ENCODE results near the gene CALHM3. TPM values are rescaled to one million over a fixed set of nuclear protein-coding genes. Genes with fewer than 3 reads are reported as not detected.

CALHM3 gene
- polyA plus RNA-seq, 1 donor (not counting 4 experiments of a cell fraction or from before 2014, with no cell fraction given) = not detected

GRCh38 chr10:103443475-103444185 is 35.4 kb downstream of the CALHM3 start:
- Histone ChIP-seq H3K9me1 (ENCODE audit: control insufficient read depth, extremely low read depth, insufficient read depth, low read length) (no peaks in the 10 kb centered on the region), H3K79me2 (ENCODE audit: control insufficient read depth, insufficient read depth, low read length) (no peaks in the 10 kb centered on the region), H3K4me3 (ENCODE audit: control insufficient read depth in 2 of 3, extremely low read depth in 1 of 3, insufficient read depth in 2 of 3, low read depth in 1 of 3, low read length in 3 of 3) (no peak overlapping the region), H2AFZ (ENCODE audit: control insufficient read depth, low read length) (no peak overlapping the region), H4K20me1 (ENCODE audit: control insufficient read depth, extremely low read depth, insufficient read depth, low read length) (no peaks in the 10 kb centered on the region), H3K9me3 (ENCODE audit: control insufficient read depth, low read depth, low read length) (no peaks in the 10 kb centered on the region), H3K4me1 (ENCODE audit: control insufficient read depth, extremely low read depth, insufficient read depth, low read length) (no peaks in the 10 kb centered on the region), H3K36me3 (ENCODE audit: control insufficient read depth in 2 of 2, extremely low read depth in 1 of 2, insufficient read depth in 2 of 2, low read length in 2 of 2) (peaks cover 64 to 68% of the 10 kb centered on the region in 2 experiments), H3K9ac (ENCODE audit: control insufficient read depth, extremely low read depth, insufficient read depth, low read length) (no peak overlapping the region), H3K4me2 (ENCODE audit: control insufficient read depth, extremely low read depth, insufficient read depth, low read depth, low read length) (no peak overlapping the region), H3K27me3 (ENCODE audit: control insufficient read depth, extremely low read depth, insufficient read depth, low read length) (no peaks in the 10 kb centered on the region), H3K27ac (ENCODE audit: control insufficient read depth, insufficient read depth, low read length) (no peak overlapping the region)
- DNase-seq (ENCODE audit: low read depth, low spot score) (no peak), FAIRE-seq (no peak)
- TF ChIP-seq EZH2 (IDR thresholded peaks at IDR 0.05; ENCODE audit: low read length) = no peak
- no peak for TF ChIP-seq CTCF (optimal IDR thresholded peaks at IDR 0.05 in 1 of 3, IDR thresholded peaks at IDR 0.05 in 1 of 3, conservative IDR thresholded peaks at IDR 0.05 in 1 of 3; ENCODE audit: extremely low read depth in 1 of 3, insufficient read depth in 2 of 3, low read length in 3 of 3)
- dilution Hi-C loops (cut with MboI; ENCODE audit: extremely low pct_ligation_motif_present, low sequenced_read_pairs) = no loop called here

GRCh38 chr10:103442031-103442461 is 37.0 kb downstream of the CALHM3 start:
- no peak overlapping the region for H2AFZ ChIP-seq (ENCODE audit: control insufficient read depth, low read length)
- H3K9ac ChIP-seq (ENCODE audit: control insufficient read depth, extremely low read depth, insufficient read depth, low read length) = no peak overlapping the region
- no peaks in the 10 kb centered on the region for H3K27me3 ChIP-seq (ENCODE audit: control insufficient read depth, extremely low read depth, insufficient read depth, low read length)
- H3K4me1 ChIP-seq (ENCODE audit: control insufficient read depth, extremely low read depth, insufficient read depth, low read length) = no peaks in the 10 kb centered on the region
- no peak overlapping the region for H3K27ac ChIP-seq (ENCODE audit: control insufficient read depth, insufficient read depth, low read length)
- H3K9me3 ChIP-seq (ENCODE audit: control insufficient read depth, low read depth, low read length) = no peaks in the 10 kb centered on the region
- H3K9me1 ChIP-seq (ENCODE audit: control insufficient read depth, extremely low read depth, insufficient read depth, low read length) = no peaks in the 10 kb centered on the region
- dilution Hi-C loops (cut with MboI; ENCODE audit: extremely low pct_ligation_motif_present, low sequenced_read_pairs) = no loop called here
- FAIRE-seq (no peak), DNase-seq (ENCODE audit: low read depth, low spot score) (no peak)
- H3K79me2 ChIP-seq (ENCODE audit: control insufficient read depth, insufficient read depth, low read length) = no peaks in the 10 kb centered on the region
- peaks cover 69 to 71% of the 10 kb centered on the region in 2 experiments for H3K36me3 ChIP-seq (ENCODE audit: control insufficient read depth in 2 of 2, extremely low read depth in 1 of 2, insufficient read depth in 2 of 2, low read length in 2 of 2)
- no peak overlapping the region for H3K4me3 ChIP-seq (ENCODE audit: control insufficient read depth in 2 of 3, extremely low read depth in 1 of 3, insufficient read depth in 2 of 3, low read depth in 1 of 3, low read length in 3 of 3)
- no peaks in the 10 kb centered on the region for H4K20me1 ChIP-seq (ENCODE audit: control insufficient read depth, extremely low read depth, insufficient read depth, low read length)
- H3K4me2 ChIP-seq (ENCODE audit: control insufficient read depth, extremely low read depth, insufficient read depth, low read depth, low read length) = no peak overlapping the region
- TF ChIP-seq CTCF (optimal IDR thresholded peaks at IDR 0.05 in 1 of 3, IDR thresholded peaks at IDR 0.05 in 1 of 3, conservative IDR thresholded peaks at IDR 0.05 in 1 of 3; ENCODE audit: extremely low read depth in 1 of 3, insufficient read depth in 2 of 3, low read length in 3 of 3) = no peak
- TF ChIP-seq EZH2 (IDR thresholded peaks at IDR 0.05; ENCODE audit: low read length) = no peak
